ENCODE measurements around the gene CHST2.

The CHST2 gene

DNA sequence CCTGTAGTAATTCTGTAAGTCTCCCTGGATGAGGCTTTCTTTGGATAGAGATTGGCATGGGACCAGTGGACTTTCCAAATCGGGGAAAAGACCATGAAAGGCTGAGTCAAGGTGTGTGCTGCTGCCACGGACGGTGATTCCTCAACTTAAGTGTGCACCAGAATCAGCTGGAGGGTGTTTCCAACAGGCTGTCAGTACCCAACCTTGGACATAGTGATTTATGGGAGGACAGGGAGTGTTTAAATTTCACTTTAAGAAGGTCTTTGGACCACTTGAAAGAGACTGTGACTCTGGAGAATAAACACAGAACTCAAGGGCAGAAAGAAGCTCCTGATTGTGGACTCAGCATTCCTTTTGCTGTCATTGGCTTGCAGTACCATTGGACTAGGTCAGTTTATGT is 20.4 kb upstream of the CHST2 start:
- DNase-seq = no peak

DNA sequence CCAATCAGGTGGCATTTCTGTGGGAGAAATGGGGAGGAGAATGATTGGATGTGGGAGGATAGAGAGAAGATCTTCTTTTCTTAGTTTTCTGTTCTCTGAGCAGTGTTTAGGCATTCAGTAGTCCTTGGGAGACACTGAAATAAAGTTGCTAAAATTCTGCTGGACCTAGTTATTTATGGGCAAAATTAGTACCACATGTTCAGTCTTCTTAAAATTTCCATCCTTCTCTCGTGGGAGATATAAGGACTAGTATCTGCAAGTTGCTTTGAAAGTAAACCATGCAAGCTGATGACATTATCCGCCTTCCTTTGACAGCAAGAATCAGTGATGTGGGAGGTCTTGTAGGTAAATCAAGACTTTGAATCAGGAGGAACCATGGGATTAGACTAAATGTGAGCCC is 19.9 kb upstream of the CHST2 start:
- no peak for DNase-seq

DNA sequence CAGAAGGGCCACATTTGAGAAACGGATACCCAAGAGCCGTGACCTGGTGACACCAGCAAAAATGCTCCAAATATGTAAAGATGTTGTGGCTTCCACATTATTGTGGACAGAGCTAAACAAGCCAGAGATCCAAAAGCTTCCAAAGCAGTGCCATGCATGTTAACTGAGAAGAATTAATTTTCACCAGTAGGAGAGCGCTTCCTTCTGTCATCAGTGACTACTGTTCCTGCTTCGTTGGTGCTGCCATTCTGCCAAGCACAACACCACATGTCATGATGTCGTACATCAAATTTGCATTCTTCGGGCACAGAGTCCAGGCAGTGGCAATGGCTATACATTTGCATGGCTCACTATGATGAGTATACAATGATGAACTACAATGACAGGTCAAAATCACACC is 19.1 kb upstream of the CHST2 start:
- DNase-seq = no peak

DNA sequence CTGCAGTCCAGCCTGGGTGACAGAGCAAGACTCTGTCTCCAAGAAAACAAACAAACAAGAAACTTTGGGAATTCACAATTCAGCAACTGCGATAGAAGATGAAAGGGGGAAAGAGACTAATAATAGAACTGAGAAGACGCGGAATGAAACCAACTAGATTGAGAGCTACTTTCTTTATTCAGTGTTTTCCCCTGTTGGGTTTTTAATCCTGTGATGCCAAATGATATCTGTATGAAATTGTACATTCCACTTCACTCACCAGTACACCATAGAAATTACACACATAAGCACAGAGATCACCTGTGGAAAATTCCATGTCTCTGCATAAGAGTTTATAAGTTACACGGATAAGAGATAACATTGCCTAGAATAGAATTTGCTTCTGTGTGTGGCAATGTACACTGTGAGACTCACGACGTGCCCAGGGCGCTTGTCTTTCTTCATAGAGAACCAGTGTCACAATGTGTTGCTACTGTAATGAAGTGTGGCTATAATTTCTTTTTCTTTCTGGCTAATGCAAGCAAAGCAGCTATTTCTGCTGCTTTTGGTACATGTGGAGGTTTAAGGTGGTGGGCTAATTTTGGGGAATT is 17.7 kb upstream of the CHST2 start:
- DNase-seq = no peak

DNA sequence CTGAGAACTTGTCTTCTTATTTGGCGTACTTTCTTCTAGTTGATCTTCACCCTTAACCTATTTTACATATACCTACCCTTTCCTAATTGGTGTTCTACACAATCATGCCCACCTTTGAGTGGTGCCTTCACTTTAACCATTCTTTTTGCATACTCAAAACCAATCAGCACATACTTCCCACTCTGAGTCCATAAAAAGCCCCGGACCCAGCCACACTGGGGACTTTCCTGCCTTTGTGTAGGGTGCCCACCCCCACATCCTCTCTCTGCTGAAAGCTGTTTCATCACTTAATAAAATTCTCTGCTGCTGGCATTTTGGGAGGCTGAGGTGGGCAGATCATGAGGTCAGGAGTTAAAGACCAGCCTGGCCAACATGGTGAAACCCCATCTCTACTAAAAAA is 15.9 kb upstream of the CHST2 start:
- no peak for DNase-seq

DNA sequence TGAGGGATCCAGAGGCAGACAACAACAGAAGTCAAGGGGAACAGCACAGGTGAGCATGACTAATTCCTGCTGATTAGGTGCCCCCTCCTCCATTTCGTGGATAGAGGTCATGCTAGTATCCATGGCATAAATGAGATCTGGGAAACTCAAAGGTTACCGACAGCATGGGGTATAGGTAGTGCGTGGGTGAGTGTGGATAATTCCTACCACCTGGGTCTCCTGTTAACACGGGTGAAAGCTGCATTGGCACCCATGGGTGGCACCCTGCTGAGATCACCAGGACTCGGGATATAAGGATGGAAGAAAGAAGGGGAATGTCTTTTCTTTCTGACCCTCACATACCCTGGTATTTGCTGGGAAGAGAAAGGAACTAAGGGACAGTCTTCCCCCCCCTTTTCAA is 14.4 kb upstream of the CHST2 start:
- no peak for DNase-seq

DNA sequence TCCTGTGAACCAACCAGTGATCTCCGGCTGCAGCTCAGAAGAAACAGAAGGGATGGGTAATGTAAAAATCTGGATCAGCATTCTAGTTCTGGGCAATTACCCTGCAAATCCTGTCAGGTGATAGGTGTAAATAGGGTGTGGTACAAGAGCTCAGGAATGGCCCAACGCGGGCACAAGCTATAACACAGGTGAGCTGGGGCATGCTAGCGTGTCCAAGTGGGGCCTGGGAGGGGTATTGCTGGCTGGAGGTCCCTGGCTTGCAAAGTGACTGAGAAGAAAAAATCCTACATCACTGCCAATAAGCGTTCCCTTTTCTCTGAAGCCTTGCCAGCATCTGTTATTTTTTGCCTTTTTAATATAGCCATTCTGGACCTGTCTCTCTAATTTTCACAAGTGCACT is 9.7 kb upstream of the CHST2 start:
- no peak for DNase-seq

DNA sequence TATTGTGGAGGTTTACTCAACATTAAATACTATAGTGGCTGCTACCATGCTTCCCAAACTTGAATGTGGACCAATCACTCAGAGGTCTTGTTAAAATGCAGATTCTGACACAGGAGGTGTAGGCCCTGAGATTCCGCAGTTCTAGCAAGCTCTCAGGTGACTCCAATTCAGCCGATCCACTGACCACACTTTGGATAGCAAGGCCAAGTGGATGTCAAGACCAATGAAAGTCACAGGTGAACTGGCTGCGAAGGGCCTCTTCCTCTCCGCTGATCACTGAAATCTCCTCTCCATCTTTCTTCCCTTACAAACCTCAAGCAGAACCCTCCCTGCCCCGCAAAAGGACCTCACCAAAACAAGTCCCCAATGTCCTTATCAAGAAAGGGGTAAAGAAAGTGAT is 9.2 kb upstream of the CHST2 start:
- DNase-seq = no peak

DNA sequence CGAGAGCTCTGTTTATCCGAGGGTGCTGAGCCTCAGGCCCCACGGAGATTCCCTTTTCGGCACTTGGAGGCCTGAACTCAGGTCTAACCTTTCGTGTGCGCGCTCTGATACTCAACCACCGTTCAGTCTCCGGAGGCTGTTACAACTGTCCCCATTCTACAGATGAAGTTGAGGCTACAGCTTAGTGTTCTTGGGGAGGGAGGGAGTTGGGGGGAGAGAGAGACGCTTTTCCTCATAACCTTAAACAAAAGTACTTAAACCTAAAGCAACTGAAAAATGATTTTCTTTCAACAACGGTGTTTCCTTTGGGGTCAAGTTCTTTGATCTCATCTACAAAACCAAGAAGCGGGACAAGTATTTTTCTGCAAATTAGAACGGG is 952 bp upstream of the CHST2 start:
- no peak for DNase-seq

DNA sequence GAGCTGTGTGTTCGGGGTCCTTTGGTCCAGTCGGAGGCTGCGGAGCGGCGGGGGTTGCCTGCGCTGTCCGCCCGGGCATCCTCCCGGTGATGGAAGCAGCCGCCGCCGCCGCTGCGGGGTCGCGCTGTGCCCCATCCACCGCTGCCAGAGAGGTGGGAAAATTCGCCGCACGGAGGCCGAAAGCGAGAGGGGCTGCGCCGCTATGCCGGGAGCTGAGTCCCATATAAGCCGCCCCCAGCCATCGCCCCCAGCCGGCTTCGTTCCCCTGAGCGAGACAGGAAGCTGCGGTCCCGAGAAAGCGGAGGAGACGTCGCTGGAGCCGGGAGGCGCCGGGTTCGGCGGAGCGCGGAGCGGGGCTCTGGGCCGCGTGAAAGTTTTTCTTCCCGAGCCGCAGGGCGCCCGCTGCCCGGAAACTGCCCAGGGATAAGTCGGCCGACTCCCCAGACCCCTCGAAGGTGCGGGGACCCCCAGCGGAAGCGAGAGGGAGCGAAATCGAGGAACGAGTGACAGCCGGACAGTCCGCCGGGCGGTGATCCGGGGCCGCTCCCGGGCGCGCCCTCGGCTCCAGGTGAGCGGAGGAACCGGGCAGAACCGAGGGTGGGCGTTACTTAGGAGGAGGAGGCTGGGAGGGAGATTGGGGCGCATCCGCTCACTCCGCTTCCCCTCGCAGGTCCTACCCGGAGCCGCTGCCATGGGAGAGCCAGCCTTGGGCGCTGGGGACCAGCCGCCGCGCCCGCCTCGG is 574 bp downstream of the CHST2 start:
- DNase-seq = no peak

DNA sequence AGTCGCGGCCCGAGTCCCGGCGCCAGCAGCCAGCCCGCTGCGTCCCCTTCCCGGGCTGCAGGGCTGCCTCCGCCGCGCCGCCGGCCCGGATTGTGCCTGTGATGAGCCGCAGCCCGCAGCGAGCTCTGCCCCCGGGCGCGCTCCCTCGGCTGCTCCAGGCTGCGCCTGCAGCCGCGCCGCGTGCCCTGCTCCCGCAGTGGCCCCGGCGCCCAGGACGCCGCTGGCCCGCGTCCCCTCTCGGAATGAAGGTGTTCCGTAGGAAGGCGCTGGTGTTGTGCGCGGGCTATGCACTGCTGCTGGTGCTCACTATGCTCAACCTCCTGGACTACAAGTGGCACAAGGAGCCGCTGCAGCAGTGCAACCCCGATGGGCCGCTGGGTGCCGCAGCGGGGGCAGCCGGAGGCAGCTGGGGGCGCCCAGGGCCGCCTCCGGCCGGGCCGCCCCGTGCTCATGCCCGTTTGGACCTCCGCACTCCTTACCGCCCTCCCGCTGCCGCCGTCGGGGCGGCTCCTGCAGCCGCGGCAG is 1.2 kb downstream of the CHST2 start:
- no peak for DNase-seq

DNA sequence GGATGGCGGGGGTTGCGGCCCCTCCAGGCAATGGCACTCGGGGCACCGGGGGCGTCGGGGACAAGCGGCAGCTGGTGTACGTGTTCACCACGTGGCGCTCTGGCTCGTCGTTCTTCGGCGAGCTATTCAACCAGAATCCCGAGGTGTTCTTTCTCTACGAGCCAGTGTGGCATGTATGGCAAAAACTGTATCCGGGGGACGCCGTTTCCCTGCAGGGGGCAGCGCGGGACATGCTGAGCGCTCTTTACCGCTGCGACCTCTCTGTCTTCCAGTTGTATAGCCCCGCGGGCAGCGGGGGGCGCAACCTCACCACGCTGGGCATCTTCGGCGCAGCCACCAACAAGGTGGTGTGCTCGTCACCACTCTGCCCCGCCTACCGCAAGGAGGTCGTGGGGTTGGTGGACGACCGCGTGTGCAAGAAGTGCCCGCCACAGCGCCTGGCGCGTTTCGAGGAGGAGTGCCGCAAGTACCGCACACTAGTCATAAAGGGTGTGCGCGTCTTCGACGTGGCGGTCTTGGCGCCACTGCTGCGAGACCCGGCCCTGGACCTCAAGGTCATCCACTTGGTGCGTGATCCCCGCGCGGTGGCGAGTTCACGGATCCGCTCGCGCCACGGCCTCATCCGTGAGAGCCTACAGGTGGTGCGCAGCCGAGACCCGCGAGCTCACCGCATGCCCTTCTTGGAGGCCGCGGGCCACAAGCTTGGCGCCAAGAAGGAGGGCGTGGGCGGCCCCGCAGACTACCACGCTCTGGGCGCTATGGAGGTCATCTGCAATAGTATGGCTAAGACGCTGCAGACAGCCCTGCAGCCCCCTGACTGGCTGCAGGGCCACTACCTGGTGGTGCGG is 1.9 kb downstream of the CHST2 start:
- DNase-seq = no peak

DNA sequence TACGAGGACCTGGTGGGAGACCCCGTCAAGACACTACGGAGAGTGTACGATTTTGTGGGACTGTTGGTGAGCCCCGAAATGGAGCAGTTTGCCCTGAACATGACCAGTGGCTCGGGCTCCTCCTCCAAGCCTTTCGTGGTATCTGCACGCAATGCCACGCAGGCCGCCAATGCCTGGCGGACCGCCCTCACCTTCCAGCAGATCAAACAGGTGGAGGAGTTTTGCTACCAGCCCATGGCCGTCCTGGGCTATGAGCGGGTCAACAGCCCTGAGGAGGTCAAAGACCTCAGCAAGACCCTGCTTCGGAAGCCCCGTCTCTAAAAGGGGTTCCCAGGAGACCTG is 2.5 kb downstream of the CHST2 start:
- DNase-seq = no peak

DNA sequence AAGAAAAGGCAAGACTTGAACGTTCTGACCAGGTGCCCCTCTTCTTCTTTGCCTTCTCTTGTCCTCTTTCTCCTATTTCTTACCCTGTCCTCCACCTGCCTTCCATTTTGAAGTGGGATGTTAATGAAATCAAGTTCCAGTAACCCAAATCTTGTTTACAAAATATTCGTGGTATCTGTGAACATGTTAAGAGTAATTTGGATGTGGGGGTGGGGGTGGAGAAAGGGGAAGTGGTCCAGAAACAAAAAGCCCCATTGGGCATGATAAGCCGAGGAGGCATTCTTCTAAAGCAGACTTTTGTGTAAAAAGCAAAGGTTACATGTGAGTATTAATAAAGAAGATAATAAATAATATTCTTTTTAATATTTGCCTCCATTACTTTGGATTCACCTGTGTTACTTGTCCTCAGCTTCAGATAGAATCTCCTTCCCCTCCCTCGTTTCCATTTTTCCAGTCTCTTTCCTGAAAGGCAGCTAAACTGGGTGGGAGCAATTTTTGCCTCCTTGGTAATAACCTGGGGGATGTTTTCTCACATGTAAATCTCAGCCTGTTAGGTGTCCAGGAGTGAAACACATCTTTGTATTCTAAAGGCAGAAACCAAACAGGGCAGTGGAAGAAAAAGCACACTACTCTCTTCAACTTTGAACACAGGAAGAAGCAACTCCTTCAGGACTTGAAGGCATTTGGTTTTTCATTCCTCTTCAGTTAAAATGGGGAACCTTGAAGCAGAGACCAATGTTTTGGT is 3.2 kb downstream of the CHST2 start:
- DNase-seq = no peak

DNA sequence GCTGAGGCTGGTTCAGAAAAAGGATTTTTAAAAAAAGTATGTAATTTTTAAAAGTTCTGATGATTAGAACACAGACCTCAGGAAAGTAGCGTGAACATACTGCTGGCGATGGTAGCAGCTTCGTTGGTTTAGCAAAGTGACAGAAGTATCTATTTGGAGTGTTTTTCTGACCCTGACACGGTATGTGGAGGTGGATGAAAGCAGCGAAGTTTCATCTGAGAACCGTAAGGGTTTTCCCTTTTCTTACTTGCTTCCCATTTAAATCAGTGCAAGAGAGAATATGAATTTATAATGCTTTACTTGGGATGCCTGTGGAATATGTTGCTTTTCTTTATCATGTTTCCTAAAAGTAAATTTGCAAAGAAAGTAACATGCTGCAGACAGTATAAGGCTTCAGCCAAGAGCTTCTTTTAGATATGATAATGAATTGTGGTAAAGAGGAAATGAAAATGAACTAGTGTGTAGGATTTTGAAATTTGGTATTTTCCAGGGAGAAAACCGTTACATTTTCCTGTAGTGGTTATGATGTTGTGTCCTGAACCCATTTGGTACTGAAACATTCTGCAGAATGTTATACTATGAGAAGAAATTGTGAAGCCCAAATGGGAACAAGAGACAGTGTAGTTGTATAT is 3.9 kb downstream of the CHST2 start:
- DNase-seq = no peak

DNA sequence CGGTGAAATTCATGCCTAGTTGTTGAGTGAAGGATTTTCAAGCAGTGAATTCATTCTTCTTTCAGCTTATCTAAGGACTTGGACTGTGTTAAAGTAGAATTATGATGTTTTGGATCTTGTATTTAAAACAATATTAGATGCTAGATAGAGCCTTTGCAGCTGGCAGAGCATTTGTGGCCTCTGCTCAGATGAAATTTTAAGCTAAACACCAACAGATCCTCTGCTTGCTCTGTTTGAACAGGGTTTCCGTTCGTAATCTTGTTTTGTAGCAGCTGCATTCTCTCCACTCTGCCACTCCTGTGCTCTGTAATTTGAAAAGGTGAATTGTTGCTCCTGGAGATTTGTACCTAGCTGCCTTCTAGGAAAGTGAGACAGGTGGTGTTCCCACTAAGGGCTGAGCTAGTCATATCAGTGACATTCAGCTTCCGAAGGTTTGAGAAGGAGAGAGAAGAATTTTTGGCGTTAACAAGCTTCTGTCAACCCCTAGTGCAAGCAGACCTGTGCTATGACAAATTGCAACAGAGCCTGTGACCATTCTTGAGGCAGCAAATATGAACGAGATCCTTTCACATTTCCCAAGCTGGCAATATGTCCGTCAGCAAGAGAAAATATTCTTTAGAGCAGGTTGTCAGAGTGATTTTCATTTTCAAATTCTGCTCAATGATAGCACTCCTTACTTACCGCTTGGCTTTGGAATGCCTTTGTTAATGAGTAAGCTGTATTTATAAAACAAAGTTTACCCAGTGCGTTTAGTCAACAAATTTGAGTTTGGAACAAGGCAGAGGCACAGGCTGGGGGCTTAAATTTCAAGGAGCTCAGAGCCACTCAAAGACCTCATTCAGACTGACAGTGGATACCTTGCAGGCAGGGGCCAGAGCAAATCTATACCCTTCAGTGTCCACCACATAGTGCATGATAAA is 5.3 kb downstream of the CHST2 start:
- DNase-seq = no peak

DNA sequence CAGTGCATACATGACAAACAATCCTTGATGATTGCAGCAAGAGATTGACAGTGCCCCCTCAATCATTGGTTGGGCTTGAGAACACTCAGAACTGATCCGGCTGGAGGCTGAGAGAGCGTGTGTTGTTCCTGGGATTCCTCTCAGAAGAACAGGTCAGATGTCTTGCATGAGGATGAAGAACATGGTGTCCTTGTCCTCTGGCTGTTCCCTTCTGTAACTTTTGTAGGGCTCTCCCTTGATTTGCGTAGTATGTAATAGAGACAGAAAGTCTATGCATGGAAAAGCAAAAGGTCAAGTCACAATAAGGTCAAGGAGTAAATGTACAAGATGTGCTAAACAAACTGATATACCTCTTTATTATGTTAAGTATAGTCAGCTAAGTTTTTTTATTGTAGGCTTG is 8.2 kb downstream of the CHST2 start:
- DNase-seq = no peak

DNA sequence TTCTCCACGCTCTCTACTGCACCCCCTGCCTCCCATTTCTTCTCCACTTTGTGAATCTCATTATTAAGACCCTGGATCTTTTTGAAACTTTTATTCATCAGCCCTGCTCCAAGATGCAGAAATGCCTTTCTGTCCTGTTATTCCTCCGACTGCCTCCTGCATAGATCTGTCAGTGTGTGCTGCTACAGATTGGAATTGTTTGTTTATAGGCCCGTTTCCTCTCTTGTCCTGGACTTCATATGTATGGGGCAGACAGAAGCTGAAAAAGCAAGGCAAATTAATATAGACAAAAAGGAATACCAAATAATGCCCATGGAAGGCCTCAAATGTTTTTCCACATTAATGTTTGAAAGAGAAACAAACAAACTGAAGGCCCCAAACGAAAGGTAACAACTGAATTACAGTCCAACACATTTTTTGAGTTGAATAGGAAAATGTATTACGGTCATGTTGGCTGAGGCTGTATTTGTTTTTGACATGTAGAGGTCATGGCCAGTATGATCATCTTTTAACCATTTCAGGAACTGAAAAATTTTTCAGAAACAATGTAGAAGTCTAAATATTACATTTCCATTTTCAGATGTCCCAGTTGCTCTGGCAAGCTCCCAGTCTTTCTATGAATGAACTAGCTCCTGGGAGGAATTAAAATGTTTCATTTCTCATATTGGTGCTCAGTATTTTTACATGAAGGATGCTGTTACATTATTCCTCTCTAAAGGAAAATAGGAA is 8.8 kb downstream of the CHST2 start:
- no peak for DNase-seq

DNA sequence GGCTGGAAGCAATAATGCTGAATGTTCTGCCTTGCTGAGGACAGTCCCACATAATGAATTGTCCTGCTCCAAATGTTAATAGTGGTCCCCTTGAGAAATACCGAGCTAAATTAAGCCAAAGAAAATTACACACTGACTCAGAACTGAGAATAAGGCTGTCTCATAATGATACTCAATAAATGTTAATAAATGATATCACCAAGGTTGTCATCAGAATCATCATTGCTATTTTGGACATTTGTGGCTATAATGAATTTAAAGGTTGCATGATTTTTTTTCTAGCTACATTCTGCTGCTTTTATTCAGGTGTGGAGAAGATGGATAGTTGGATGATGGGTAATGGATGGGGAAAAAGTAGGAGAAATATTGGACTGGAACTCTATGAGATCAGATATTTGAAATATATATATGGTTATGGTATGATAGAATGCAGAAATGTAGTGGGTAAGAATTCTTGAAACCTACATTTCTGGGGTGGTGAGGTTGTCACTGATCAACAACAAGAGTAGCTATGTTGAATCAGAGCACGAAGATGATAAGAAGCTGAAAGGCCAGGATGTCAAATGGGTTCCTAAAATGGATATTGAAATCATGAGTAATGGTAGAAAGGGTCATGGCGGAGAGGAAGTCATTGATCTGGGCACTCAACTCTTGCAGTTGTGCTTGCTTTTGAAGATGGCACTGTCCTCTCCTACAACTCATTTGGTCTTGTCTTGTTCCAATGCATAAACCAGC is 12.8 kb downstream of the CHST2 start:
- no peak for DNase-seq

DNA sequence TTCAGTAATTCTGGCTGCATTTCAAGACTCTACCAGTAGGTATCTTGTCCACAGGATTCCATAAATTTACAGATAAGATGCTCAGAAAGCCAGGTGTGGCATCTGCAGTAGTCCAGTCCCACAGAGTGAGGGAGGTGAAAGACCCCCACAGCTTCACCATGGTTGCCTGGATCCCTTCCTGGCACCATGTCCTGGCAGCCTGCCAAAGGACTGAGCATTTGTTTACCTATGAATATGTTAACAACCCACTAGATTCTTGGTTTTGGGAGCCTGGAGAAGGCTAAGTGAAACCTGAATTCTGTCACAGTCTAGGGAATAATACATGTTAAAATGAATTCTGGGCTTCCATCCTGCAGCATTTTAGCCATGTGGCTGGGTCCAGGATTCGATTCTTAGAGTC is 14.9 kb downstream of the CHST2 start:
- DNase-seq = no peak

All from NCI-H226 (cell line).